Esophagus (tissue), 2 donors: ENCODE results near the gene COMMD3. TPM values are rescaled to one million over a fixed set of nuclear protein-coding genes. Genes with fewer than 3 reads are reported as not detected.
A peak's percentile ranks its signal among the peaks of the same experiment; 100 is the strongest.

ENCODE experiments used
- H3K27ac ChIP-seq, 2 donors: one replicate each; pipeline ENCODE4 v1.5.1; 2013; ENCODE audit warnings: low read depth in 2 of 2, mild to moderate bottlenecking in 2 of 2, inconsistent platforms in 1 of 2, low read length in 1 of 2, moderate library complexity in 1 of 2
- H3K27me3 ChIP-seq, 2 donors: one replicate each; pipeline ENCODE4 v1.6.1; 2013; ENCODE audit warnings: low read length in 2 of 2, control low read depth in 1 of 2, mild to moderate bottlenecking in 1 of 2; ENCODE audit not compliant: insufficient read depth in 2 of 2, control insufficient read depth in 1 of 2
- H3K36me3 ChIP-seq, 2 donors: one replicate each; pipeline ENCODE4 v1.6.1; 2013; ENCODE audit warnings: low read length in 1 of 2; ENCODE audit not compliant: control insufficient read depth in 2 of 2, insufficient read depth in 2 of 2
- H3K4me1 ChIP-seq, 2 donors: one replicate each; pipeline ENCODE4 v1.6.1; 2013; ENCODE audit warnings: low read length in 1 of 2; ENCODE audit not compliant: control insufficient read depth in 2 of 2, insufficient read depth in 2 of 2
- H3K4me3 ChIP-seq, 2 donors: one replicate each; pipeline ENCODE4 v1.5.1; 2013; ENCODE audit warnings: low read length in 2 of 2, mild to moderate bottlenecking in 2 of 2, low read depth in 1 of 2, moderate library complexity in 1 of 2
- H3K9me3 ChIP-seq, 2 donors: one replicate each; pipeline ENCODE4 v1.6.1; 2013; ENCODE audit warnings: mild to moderate bottlenecking in 2 of 2, low read depth in 1 of 2, low read length in 1 of 2, moderate library complexity in 1 of 2; ENCODE audit not compliant: control insufficient read depth in 2 of 2, insufficient read depth in 1 of 2
- WGBS, 2 donors: extraction: QIAGEN DNeasy Blood & Tissue Kit; methylation state at CpG; one replicate each; pipeline ENCODE4 v1.1.7; 2013; 5-methylcytosine and 5-hydroxymethylcytosine counted together
- polyA plus RNA-seq, 2 donors: library from polyadenylated mRNA; stranded (reverse); fragments of 200-250 nt; gene quantifications; one replicate each; pipeline ENCODE4 v1.2.3, GENCODE V29; 2013
- donor health status: healthy with polysubstance abuse.
- donor health status: Bipolar disorder and iron deficiency.

The COMMD3 gene
- polyA plus RNA-seq, 2 donors: 34.7 to 36.7 TPM

GRCh38 chr10:22334414-22335172 is 18.4 kb downstream of the COMMD3 start:
- WGBS, 2 donors: 13 to 29% methylated on average over 64 to 73 of the region's 73 CpGs
- Histone ChIP-seq H3K4me3 (peak overlapping the region; percentile 53 to 62), H3K27me3 (peaks cover 0 to 21% of the 10 kb centered on the region in 2 donors), H3K27ac (no peak overlapping the region), H3K9me3 (peaks cover 0 to 3% of the 10 kb centered on the region in 2 donors), H3K4me1 (peaks cover 3 to 15% of the 10 kb centered on the region in 2 donors), H3K36me3 (no peaks in the 10 kb centered on the region)

GRCh38 chr10:22335173-22335933 is 19.2 kb downstream of the COMMD3 start:
- Histone ChIP-seq H3K9me3 (peaks cover 0 to 3% of the 10 kb centered on the region in 2 donors), H3K4me3 (peak overlapping the region; percentile 53 to 62), H3K36me3 (no peaks in the 10 kb centered on the region), H3K27me3 (peaks cover 0 to 21% of the 10 kb centered on the region in 2 donors), H3K27ac (no peak overlapping the region), H3K4me1 (peaks cover 3 to 15% of the 10 kb centered on the region in 2 donors)
- WGBS, 2 donors: 3% methylated on average over 71 of the region's 71 CpGs

GRCh38 chr10:22338185-22338900 is 22.2 kb downstream of the COMMD3 start:
- H3K9me3 ChIP-seq: peaks cover 0 to 3% of the 10 kb centered on the region in 2 donors
- peaks cover 0 to 25% of the 10 kb centered on the region in 2 donors for H3K27me3 ChIP-seq
- no peaks in the 10 kb centered on the region for H3K36me3 ChIP-seq
- H3K4me3 ChIP-seq: no peak overlapping the region
- peaks cover 3 to 15% of the 10 kb centered on the region in 2 donors for H3K4me1 ChIP-seq
- WGBS, 2 donors: 22 to 30% methylated on average over 9 of the region's 9 CpGs
- H3K27ac ChIP-seq: no peak overlapping the region

GRCh38 chr10:22338931-22339330 is 22.7 kb downstream of the COMMD3 start:
- Histone ChIP-seq H3K36me3 (no peaks in the 10 kb centered on the region), H3K27me3 (peaks cover 0 to 25% of the 10 kb centered on the region in 2 donors), H3K4me3 (no peak overlapping the region), H3K4me1 (peaks cover 3 to 15% of the 10 kb centered on the region in 2 donors), H3K9me3 (peaks cover 0 to 3% of the 10 kb centered on the region in 2 donors), H3K27ac (no peak overlapping the region)

GRCh38 chr10:22339761-22340328 is 23.7 kb downstream of the COMMD3 start:
- Histone ChIP-seq H3K9me3 (no peaks in the 10 kb centered on the region), H3K27me3 (peaks cover 0 to 24% of the 10 kb centered on the region in 2 donors), H3K36me3 (no peaks in the 10 kb centered on the region), H3K4me3 (peak overlapping the region in 1 of 2 donors; percentile 91), H3K27ac (no peak overlapping the region), H3K4me1 (peaks cover 3 to 11% of the 10 kb centered on the region in 2 donors)
- 1% methylated on average over 13 of the region's 13 CpGs for WGBS, 2 donors

- Histone ChIP-seq H3K27ac (peak overlapping the region; percentile 88 to 90), H3K36me3 (no peaks in the 10 kb centered on the region), H3K4me1 (peaks cover 3 to 18% of the 10 kb centered on the region in 2 donors), H3K4me3 (peak overlapping the region; percentile 81 to 91), H3K9me3 (peaks cover 0 to 7% of the 10 kb centered on the region in 2 donors), H3K27me3 (peaks cover 0 to 29% of the 10 kb centered on the region in 2 donors)
- WGBS, 2 donors: 1% methylated on average over 71 to 98 of the region's 98 CpGs
Measured at GRCh38 chr10:22340329-22341189, 24.4 kb downstream of the COMMD3 start.

- WGBS, 2 donors: 3 to 6% methylated on average over 40 of the region's 40 CpGs
- Histone ChIP-seq H3K27ac (peak overlapping the region in 1 of 2 donors; percentile 90), H3K27me3 (peaks cover 0 to 27% of the 10 kb centered on the region in 2 donors), H3K9me3 (peaks cover 0 to 13% of the 10 kb centered on the region in 2 donors), H3K36me3 (no peaks in the 10 kb centered on the region), H3K4me1 (peaks cover 3 to 11% of the 10 kb centered on the region in 2 donors), H3K4me3 (peak overlapping the region; percentile 81 to 91)
Measured at GRCh38 chr10:22341190-22341925, 25.2 kb downstream of the COMMD3 start.

GRCh38 chr10:22341926-22342196 is 25.7 kb downstream of the COMMD3 start:
- Histone ChIP-seq H3K27ac (no peak overlapping the region), H3K4me1 (peaks cover 3 to 7% of the 10 kb centered on the region in 2 donors), H3K4me3 (no peak overlapping the region), H3K27me3 (peaks cover 0 to 24% of the 10 kb centered on the region in 2 donors), H3K9me3 (peaks cover 0 to 13% of the 10 kb centered on the region in 2 donors), H3K36me3 (no peaks in the 10 kb centered on the region)
- WGBS, 2 donors: 52 to 60% methylated on average over 3 of the region's 3 CpGs
